ENCODE results near the gene PCNT. TPM values are rescaled to one million over a fixed set of nuclear protein-coding genes. Genes with fewer than 3 reads are reported as not detected.

The PCNT gene
- total and polyA plus RNA-seq, 10 of the 15 experiments (the other 5 are each of a cell fraction or from before 2014, with no cell fraction given) = 2.9 to 39.6 (median 20.5) TPM

DNA sequence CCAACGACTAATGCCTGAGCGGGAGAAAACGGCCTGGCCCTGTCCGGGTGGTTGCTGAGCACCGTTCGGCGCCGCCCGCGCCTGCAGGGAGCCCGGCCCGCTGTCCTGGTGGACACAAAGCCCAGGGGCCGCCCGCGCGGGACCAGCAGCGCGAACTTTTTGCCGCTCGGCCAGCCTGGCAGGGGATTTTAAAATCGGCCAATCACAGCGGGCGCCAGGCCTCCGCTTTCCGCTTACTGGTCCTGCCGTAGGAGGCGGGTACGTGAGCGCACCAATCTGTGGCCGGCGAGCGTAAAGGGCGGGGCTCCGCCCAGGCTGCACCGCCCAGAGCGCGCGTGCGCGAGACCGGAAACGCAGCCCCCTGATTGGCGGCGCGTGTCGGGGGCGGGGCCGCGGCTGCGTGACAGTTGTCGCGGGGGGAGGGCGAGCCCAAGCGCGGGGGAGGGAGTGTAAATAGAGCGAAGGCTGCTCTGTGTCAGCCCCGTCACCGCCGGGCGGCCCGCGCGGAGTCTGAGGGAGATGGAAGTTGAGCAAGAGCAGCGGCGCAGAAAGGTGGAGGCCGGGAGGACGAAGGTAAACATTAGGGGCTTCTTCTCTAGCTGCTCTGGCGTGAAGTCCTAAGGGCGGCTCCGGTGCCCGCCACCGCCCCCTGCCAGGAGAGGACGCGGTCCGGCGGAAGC, at the start of gene PCNT, which contains the start of gene C21orf58 (continued):
- TF ChIP-seq MEF2B (IDR thresholded peaks at IDR 0.05; ENCODE audit: partially characterized antibody, poor library complexity, severe bottlenecking) = no peak
- TF ChIP-seq SMAD5 (IDR thresholded peaks at IDR 0.05; ENCODE audit: low read depth) = peak; percentile 30; the same call in 1 of the 2 replicates
- no peak for TF ChIP-seq ZBED1 (IDR thresholded peaks at IDR 0.05; ENCODE audit: borderline replicate concordance)
- peak; percentile 44; the same call in 1 of the 2 replicates for TF ChIP-seq NBN (IDR thresholded peaks at IDR 0.05)
- no peak for TF ChIP-seq BRCA1 (IDR thresholded peaks at IDR 0.05; ENCODE audit: low read depth, low read length)
- TF ChIP-seq, protein P1, sequence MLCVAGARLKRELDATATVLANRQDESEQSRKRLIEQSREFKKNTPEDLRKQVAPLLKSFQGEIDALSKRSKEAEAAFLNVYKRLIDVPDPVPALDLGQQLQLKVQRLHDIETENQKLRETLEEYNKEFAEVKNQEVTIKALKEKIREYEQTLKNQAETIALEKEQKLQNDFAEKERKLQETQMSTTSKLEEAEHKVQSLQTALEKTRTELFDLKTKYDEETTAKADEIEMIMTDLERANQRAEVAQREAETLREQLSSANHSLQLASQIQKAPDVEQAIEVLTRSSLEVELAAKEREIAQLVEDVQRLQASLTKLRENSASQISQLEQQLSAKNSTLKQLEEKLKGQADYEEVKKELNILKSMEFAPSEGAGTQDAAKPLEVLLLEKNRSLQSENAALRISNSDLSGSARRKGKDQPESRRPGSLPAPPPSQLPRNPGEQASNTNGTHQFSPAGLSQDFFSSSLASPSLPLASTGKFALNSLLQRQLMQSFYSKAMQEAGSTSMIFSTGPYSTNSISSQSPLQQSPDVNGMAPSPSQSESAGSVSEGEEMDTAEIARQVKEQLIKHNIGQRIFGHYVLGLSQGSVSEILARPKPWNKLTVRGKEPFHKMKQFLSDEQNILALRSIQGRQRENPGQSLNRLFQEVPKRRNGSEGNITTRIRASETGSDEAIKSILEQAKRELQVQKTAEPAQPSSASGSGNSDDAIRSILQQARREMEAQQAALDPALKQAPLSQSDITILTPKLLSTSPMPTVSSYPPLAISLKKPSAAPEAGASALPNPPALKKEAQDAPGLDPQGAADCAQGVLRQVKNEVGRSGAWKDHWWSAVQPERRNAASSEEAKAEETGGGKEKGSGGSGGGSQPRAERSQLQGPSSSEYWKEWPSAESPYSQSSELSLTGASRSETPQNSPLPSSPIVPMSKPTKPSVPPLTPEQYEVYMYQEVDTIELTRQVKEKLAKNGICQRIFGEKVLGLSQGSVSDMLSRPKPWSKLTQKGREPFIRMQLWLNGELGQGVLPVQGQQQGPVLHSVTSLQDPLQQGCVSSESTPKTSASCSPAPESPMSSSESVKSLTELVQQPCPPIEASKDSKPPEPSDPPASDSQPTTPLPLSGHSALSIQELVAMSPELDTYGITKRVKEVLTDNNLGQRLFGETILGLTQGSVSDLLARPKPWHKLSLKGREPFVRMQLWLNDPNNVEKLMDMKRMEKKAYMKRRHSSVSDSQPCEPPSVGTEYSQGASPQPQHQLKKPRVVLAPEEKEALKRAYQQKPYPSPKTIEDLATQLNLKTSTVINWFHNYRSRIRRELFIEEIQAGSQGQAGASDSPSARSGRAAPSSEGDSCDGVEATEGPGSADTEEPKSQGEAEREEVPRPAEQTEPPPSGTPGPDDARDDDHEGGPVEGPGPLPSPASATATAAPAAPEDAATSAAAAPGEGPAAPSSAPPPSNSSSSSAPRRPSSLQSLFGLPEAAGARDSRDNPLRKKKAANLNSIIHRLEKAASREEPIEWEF (IDR thresholded peaks at IDR 0.05; ENCODE audit: insufficient replicate concordance, low read depth, low read length) = no peak
- no peak for TF ChIP-seq RUNX3 (IDR thresholded peaks at IDR 0.05; ENCODE audit: low read length)
- TF ChIP-seq, protein P2, sequence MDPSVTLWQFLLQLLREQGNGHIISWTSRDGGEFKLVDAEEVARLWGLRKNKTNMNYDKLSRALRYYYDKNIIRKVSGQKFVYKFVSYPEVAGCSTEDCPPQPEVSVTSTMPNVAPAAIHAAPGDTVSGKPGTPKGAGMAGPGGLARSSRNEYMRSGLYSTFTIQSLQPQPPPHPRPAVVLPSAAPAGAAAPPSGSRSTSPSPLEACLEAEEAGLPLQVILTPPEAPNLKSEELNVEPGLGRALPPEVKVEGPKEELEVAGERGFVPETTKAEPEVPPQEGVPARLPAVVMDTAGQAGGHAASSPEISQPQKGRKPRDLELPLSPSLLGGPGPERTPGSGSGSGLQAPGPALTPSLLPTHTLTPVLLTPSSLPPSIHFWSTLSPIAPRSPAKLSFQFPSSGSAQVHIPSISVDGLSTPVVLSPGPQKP (IDR thresholded peaks at IDR 0.05; ENCODE audit: low read depth, low read length) = no peak
- TF ChIP-seq RB1 (IDR thresholded peaks at IDR 0.05; ENCODE audit: borderline replicate concordance) = peak; percentile 94; the same call in 1 of the 2 replicates
- TF ChIP-seq LARP7 (IDR thresholded peaks at IDR 0.05) = peak; percentile 93
- TF ChIP-seq, protein P3, sequence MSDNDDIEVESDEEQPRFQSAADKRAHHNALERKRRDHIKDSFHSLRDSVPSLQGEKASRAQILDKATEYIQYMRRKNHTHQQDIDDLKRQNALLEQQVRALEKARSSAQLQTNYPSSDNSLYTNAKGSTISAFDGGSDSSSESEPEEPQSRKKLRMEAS (IDR thresholded peaks at IDR 0.05; ENCODE audit: low read depth, low read length) = 0 out of 2 replicates have a peak, but pooled peaks have one; percentile 35
- TF ChIP-seq POLR2A (IDR thresholded peaks at IDR 0.05; ENCODE audit: low read depth, low read length) = peak; percentile 89
- TF ChIP-seq RCOR1 (conservative IDR thresholded peaks at IDR 0.05; ENCODE audit: low read depth, low read length) = no peak
- peak; percentile 80 for TF ChIP-seq FOXK2 (IDR thresholded peaks at IDR 0.05)
- TF ChIP-seq, protein P4, sequence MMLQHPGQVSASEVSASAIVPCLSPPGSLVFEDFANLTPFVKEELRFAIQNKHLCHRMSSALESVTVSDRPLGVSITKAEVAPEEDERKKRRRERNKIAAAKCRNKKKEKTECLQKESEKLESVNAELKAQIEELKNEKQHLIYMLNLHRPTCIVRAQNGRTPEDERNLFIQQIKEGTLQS (IDR thresholded peaks at IDR 0.05; ENCODE audit: borderline replicate concordance, extremely low read depth, low read depth, low read length) = no peak
- TF ChIP-seq, protein P5, sequence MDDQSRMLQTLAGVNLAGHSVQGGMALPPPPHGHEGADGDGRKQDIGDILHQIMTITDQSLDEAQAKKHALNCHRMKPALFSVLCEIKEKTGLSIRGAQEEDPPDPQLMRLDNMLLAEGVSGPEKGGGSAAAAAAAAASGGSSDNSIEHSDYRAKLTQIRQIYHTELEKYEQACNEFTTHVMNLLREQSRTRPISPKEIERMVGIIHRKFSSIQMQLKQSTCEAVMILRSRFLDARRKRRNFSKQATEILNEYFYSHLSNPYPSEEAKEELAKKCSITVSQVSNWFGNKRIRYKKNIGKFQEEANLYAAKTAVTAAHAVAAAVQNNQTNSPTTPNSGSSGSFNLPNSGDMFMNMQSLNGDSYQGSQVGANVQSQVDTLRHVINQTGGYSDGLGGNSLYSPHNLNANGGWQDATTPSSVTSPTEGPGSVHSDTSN (IDR thresholded peaks at IDR 0.05; ENCODE audit: insufficient replicate concordance, low read depth, low read length) = peak; percentile 65
- TF ChIP-seq ATF7 (IDR thresholded peaks at IDR 0.05; ENCODE audit: low read depth) = no peak
- TF ChIP-seq IKZF2 (IDR thresholded peaks at IDR 0.05) = no peak
- TF ChIP-seq DPF2 (IDR thresholded peaks at IDR 0.05) = no peak; the same call in 1 of the 2 replicates
- TF ChIP-seq MEF2A (IDR thresholded peaks at IDR 0.05; ENCODE audit: insufficient read depth, low read depth, low read length) = no peak
- no peak for TF ChIP-seq TCF3 (IDR thresholded peaks at IDR 0.05; ENCODE audit: borderline replicate concordance, insufficient read depth, low read depth, low read length)
- TF ChIP-seq NRF1 (conservative IDR thresholded peaks at IDR 0.05; ENCODE audit: low read depth, low read length) = peak; percentile 59
- TF ChIP-seq CREB1 (IDR thresholded peaks at IDR 0.05; ENCODE audit: low read depth) = peak; percentile 38; the same call in 1 of the 2 replicates
- no peak for TF ChIP-seq CEBPB (IDR thresholded peaks at IDR 0.05; ENCODE audit: borderline replicate concordance in 1 of 2, low read depth in 2 of 2, low read length in 2 of 2)
